NCI-H446 treated with DMSO at 0.1 percent for 48 hours (cell line): ENCODE measurements around the gene VASH1.
A peak's percentile ranks its signal among the peaks of the same experiment; 100 is the strongest.

Experiments
- DNase-seq: peaks from one replicate; lab custom pipeline; 2025; lab: John Stamatoyannopoulos, UW

VASH1 gene

DNA sequence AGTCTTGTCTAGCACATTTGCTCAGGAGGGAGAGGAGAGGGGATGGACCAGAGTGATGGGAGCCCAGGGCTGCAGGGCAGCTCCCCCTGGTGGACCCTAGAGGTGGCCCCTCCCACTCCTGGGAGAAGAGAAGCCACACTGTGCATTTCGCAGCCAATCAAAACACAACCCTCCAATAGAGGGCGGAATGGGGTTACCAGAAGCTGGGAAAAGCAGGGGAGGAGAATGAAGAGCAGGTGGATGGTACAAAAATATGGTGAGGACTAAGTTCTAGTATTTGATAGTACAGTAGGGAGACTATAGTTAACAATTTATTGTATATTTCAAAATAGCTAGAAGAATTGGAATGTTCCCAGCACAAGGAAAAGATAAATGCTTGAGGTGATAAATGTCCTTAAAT is 23.6 kb downstream of the VASH1 start:
- DNase-seq, result peak; percentile 51

- DNase-seq, result no peak
These were observed 25.3 kb downstream of the VASH1 start for GRCh38 chr14:76786601-76787000.

DNA sequence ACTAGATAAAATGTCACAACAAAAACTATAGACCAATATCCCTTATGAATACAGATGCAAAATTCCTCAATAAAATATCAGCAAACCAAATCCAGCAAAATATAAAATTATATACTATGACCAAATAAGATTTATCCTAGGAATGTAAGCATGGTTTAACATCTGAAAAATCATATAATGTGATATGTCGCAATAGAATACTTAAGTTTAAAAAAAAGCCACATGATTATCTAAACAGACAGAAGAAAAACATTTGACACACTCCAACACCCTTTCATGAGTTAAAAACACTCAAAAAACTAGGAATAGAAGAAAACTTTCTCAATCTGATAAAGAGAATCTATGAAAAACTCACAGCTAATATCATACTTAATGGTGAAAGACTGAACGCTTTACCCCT is 31.2 kb downstream of the VASH1 start:
- no peak for DNase-seq

DNA sequence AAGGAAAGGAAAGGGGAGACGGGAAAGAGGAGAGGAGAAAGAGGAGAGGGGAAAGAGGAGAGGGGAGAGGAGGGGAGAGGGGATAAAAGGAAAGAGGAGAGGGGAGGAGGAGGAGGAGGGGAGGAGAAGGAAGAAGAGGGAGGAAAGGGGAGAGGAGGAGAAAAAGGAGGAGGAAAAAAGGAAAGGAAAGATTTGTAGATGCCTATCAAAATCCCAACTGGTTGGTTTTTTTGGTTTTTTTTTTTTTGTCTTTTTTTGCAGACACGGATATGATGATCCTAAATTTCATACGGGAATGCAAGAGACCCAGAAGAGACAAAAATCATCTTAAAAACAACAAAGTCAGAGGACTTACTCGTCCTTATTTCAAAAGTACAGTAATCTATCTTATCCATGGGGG is 32.1 kb downstream of the VASH1 start:
- no peak for DNase-seq

GRCh38 chr14:76793956-76794355 is 32.7 kb downstream of the VASH1 start:
- no peak for DNase-seq

DNA sequence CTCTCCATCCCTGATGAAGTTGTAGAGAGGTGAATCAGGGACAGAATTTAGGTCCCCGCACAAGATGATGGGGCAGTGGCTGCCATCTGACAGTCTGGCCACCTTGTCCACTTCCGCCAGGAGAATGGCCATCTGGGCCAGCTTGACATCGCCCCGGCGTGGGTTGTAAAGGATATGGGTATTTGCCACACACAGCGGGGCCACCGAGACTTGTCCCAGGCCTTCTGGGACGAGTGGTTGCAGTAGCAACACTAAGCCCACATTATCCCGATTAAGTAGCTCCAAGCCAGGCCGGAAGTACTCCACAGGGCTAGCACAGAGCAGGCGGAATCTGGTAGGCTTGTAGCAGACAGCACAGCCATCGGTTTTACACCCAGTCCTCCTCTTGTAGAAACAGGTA is 45.2 kb downstream of the VASH1 start:
- DNase-seq, result no peak

GRCh38 chr14:76808011-76808410 is 46.7 kb downstream of the VASH1 start:
- DNase-seq, result no peak

DNA sequence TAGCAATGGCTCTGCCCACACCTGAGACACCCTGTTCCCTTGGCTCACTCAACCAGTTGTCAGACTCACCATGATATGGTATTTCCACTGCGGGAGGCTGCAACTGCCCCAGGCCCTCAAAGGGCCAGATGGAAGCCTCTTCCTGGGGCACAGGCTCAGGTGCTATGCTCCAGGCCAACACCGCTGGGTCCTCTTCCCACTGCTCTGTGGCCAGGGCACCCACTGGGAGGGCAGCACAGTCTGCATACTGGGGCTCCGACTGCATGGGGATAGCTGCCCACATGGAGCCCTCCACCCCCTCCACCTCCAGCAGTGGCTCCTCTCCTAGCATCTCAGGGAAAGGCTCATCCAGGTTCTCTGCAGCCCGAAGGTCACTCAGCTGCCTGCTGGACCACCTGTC is 47.7 kb downstream of the VASH1 start:
- no peak for DNase-seq

- no peak for DNase-seq
These were observed 49.3 kb downstream of the VASH1 start for GRCh38 chr14:76810525-76810924.

DNA sequence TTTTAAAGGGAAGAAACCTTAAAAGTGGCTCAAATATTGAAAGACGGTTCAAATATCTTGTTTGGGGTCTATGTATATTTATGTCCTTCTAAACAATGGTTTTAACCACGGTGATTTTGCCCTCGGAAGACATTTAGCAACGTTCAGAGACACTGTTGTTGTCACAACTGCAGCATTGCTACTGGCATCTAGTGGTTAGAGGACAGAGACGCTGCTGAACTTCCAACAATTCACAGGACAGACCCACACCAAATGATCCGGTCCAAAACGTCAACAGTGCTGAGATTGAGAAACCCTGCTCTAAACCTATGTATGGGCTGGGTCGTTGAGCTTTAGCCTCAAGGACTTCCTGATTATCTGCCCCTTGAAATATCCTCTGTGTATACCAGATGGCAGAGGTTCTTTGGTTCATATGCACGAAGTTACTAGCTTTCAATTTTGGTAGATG is 49.7 kb downstream of the VASH1 start:
- DNase-seq, result no peak

- DNase-seq, result no peak
These were observed 50.3 kb downstream of the VASH1 start for GRCh38 chr14:76811561-76811960.

DNA sequence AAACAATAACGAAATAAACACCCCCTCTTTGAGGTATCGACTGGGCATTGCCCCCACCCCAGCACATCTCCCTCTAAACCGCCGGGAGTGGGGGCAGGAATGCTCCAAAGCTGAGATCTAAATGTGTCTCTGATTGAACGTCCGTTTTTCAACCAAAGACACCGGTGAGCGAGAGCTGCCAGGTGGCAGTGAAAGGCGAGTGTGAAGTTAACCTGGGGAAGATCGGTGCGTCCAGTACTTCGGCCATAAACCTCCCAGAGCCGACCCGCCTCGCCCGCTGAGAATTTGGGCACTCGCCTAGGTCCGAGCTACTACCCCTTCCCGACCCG is 50.8 kb downstream of the VASH1 start:
- no peak for DNase-seq

GRCh38 chr14:76812422-76813383 is 51.4 kb downstream of the VASH1 start, which contains the start of gene ANGEL1:
ANGEL1 (minus strand) TSS chr14:76812882; CDS start chr14:76812827, 55 bp downstream.
- peak; percentile 90 for DNase-seq

GRCh38 chr14:76814726-76815645 is 53.7 kb downstream of the VASH1 start:
- no peak for DNase-seq

DNA sequence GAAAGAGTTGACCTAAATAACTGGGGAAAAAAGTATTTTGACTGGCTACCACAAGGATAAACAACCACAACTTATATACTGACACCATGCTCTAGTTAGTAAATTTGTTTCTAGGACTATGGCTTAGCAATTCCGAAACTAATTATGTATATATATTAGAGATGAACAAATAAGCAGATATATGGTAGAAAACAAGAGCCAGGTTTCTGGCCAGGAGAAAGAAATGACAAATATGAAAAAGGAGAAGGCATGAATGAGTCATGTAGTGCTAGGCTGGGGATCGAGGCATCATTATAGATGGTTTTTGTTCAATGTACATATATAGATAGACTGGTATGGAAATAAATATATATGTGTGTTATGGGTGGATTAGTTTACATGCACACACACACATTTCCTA is 59.4 kb downstream of the VASH1 start:
- no peak for DNase-seq

DNA sequence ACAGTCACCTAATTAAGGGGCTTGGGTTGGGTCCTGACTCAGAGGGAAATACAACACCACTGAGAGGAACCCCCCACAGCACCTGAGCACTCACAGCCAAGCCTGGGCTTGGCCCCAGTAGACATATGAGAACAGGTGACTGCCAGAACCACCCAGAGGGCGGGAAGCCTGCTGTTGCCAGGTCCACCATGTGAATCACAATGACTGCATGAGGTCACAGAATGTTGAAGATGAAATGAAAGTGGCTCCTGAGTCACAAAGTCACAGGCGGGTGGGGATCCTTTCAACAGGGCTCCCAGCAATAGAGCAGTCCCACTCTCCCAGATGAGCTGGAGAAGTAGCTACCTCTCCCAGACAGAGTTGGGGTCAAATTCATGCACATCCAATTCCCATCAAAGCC is 64.9 kb downstream of the VASH1 start, which contains the start of gene LRRC74A:
LRRC74A (plus strand) TSS at position 287 of the 400 bp plus-strand sequence. CDS start 290 bp downstream, outside the sequence.
- DNase-seq, result no peak

GRCh38 chr14:76827696-76828296 is 66.5 kb downstream of the VASH1 start:
- no peak for DNase-seq

DNA sequence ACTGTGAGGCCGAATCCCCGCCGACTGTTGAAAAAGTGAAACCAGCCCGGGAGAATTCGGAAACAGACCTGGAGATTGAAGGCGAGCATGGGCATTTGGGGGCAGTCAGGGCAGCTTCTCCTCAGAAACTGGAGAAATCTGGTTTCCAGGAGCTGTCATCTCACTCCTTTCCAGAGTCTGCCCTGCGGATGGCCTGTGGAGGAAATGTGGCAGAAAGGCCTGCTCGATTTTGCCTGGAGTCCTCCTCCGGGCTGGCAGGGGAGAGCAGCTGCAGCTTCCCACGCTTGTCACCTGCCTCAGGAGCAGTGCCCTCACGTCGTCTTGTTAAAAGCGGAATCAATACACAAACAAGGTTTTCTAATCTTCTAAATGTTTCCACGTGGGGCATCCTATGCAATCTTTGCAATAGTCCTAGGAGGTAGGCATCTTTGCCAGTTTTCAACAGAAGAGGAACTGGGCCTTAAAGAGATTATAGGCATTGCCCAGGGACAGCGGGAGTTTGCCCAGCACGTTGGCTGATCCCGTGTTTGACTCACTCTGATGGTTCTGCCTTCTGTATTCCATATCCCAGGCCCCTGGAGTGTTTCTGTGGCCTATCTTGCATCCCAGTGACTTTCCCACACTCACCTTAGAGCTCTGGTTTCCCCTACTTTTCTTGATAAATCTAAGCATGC is 67.2 kb downstream of the VASH1 start:
- no peak for DNase-seq

- no peak for DNase-seq
These were observed 67.7 kb downstream of the VASH1 start for GRCh38 chr14:76829013-76829365.

DNA sequence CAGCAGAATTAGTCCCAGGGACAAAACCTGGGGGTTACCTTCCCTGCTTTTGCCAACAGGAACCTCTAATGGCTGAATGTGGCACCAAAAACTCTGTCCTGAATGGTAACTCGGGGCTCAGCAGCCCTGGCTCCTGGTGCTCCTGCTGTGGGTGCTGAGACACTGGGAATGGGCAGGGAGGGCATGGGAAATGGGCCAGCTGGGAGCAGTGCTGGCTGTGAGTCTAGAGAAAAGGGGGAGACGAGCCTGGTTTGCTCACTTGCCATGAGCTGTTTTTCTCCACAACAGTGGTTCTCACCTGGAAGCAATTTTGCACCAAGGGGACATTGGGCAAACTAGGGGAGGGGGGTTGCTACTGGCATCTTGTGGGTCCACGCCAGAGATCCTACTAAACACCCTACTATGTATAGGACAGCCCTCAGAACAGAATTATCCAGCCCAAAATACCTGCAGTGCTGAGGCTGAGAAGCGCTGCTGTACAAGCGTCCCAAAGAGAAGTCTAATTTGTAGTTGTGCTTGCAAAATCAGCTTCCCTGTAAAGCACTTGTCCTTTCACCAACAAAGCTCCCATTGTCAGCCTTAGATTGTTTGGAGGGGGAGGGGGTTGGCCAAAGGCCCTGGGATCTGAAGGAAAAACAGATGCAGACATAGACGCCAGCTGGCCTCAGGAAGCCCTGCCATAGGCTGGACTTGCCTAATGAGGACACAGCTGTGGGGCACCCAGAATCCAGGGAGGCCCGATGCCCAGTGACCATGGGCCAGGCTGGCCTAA is 68.6 kb downstream of the VASH1 start:
- no peak for DNase-seq

GRCh38 chr14:76830556-76830955 is 69.3 kb downstream of the VASH1 start:
- DNase-seq, result no peak
